OCI-LY3 (cell line): ENCODE measurements around the gene RIBC2.

Experiments
- CTCF ChIP-seq: fragments of 200-600, 300-600 bp; sonication (generic); IDR thresholded peaks from 2 replicates; pipeline ENCODE4 v1.5.1; 2014; ENCODE audit warnings: antibody characterized with exemption, low read length, low read depth
- EZH2phosphoT487 ChIP-seq: fragments of 200-600 bp; shearing (Covaris generic); IDR thresholded peaks from 2 replicates; pipeline ENCODE4 v1.6.1; 2018; ENCODE audit warnings: antibody characterized with exemption, mixed run types, low read depth

GRCh38 chr22:45420011-45420410 lies 6.5 kb downstream of the RIBC2 start:
- no peak for TF ChIP-seq CTCF
- no peak for TF ChIP-seq EZH2phosphoT487
